BJ (cell line): ENCODE data around the gene HNRNPK. TPM values are rescaled to one million over a fixed set of nuclear protein-coding genes. Genes with fewer than 3 reads are reported as not detected.

Experiments
- CTCF ChIA-PET: fragments of 350-600 bp; formaldehyde crosslinking; extraction: SDS; loops from one replicate; lab custom pipeline; 2021; ENCODE audit warnings: antibody characterized with exemption, inconsistent platforms; lab: Yijun Ruan, JAX
- POLR2A ChIA-PET: fragments of 300-600 bp; sonication (Branson Sonifier 250); formaldehyde crosslinking; extraction: SDS; loops from one replicate; lab custom pipeline; 2021; ENCODE audit warnings: antibody characterized with exemption; lab: Charles Lee
- DNase-seq: peaks from one replicate; pipeline ENCODE4 v3.0.0-alpha.2; 2011; ENCODE audit warnings: low read depth
- H3K27me3 ChIP-seq: 2 replicates; pipeline ENCODE4 v1.6.0; 2011; ENCODE audit warnings: low read length; ENCODE audit not compliant: control insufficient read depth, insufficient read depth
- H3K36me3 ChIP-seq: 2 replicates; pipeline ENCODE4 v1.5.1; 2011; ENCODE audit warnings: low read length; ENCODE audit not compliant: control insufficient read depth, insufficient read depth
- H3K4me3 ChIP-seq: 2 replicates; pipeline ENCODE4 v1.5.1; 2011; ENCODE audit warnings: low read depth, mild to moderate bottlenecking, control low read depth, low read length
- CTCF ChIP-seq: IDR thresholded peaks from 2 replicates; pipeline ENCODE4 v1.5.1; 2011; ENCODE audit warnings: low read depth, mild to moderate bottlenecking, control low read depth, inconsistent platforms, low read length, moderate library complexity; ENCODE audit not compliant: insufficient read depth
- polyA plus RNA-seq: library from polyadenylated mRNA; depleted of rRNA; stranded (reverse); fragments of >200 nt; gene quantifications from 2 replicates; pipeline ENCODE4 v1.2.3, GENCODE V29; 2011

Gene HNRNPK
- polyA plus RNA-seq, 1 experiment: 343 TPM

DNA sequence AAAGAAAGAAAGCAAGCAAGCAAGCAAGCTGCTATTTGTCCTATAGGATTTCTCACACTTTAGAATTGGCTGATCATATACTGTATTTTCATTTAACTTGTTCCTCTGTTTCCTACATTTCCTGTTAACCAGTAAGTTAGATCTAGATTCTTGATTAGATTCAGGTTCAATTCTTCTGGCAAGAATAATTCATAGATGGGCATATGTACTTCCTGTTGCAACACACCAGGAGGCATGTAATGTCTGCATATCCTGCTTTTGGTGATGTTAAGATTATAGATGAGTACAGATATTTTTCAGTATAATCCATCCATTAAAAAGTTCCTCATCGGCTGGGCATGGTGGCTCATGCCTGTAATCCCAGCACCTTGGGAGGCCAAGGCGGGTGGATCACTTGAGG is 48.0 kb downstream of the HNRNPK start:
- ChIA-PET CTCF (no interaction called here), POLR2A (no interaction called here)
- Histone ChIP-seq H3K27me3 (no peaks in the 10 kb centered on the region), H3K36me3 (no peaks in the 10 kb centered on the region), H3K4me3 (no peak overlapping the region)
- no peak for DNase-seq
- no peak for TF ChIP-seq CTCF

DNA sequence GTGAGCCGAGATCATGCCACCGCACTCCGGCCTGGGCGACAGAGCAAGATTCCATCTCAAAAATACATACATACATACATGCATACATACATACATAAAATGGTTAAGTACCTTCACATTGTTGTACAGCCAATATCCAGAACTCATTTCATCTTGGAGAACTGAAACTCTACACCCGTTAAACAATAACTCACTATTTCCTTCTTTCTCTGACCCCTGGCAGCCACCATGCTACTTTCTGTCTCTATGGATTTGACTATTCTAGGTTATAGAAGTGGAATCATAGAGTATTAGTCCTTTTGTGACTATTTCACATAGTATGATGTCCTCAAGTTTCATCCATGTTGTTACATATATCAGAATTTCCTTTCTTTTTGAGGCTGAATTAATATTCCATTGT is 49.1 kb downstream of the HNRNPK start:
- Histone ChIP-seq H3K27me3 (no peaks in the 10 kb centered on the region), H3K36me3 (no peaks in the 10 kb centered on the region), H3K4me3 (no peak overlapping the region)
- CTCF ChIA-PET: interaction anchor here (0.9 kb wide), 1 partner anchor 385 kb away, joined by 3 read pairs; no protein-coding TSS in a partner anchor
- no peak for TF ChIP-seq CTCF
- DNase-seq: no peak
- POLR2A ChIA-PET: no interaction called here

DNA sequence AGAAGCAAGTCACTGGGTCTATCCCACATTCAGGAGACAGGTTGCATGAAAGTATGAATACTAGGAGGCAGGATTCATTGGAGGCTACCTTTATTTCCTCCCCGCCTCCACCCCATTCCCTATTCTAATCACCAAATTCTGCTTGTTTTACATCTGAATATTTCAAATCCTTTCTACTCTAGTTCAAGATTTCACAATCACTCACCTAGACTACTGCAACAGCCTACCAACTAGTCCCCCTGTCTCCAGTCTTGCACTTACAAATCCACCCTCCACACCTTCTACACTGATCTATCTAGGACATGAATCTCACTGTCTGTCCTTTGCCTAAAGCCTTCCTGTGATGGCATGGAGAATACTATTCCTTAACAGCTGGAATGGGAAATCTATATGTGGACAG is 52.4 kb downstream of the HNRNPK start:
- CTCF ChIA-PET: no interaction called here
- no peak for DNase-seq
- H3K36me3 ChIP-seq: no peaks in the 10 kb centered on the region
- H3K4me3 ChIP-seq: no peak overlapping the region
- POLR2A ChIA-PET: no interaction called here
- TF ChIP-seq CTCF: no peak
- no peaks in the 10 kb centered on the region for H3K27me3 ChIP-seq

DNA sequence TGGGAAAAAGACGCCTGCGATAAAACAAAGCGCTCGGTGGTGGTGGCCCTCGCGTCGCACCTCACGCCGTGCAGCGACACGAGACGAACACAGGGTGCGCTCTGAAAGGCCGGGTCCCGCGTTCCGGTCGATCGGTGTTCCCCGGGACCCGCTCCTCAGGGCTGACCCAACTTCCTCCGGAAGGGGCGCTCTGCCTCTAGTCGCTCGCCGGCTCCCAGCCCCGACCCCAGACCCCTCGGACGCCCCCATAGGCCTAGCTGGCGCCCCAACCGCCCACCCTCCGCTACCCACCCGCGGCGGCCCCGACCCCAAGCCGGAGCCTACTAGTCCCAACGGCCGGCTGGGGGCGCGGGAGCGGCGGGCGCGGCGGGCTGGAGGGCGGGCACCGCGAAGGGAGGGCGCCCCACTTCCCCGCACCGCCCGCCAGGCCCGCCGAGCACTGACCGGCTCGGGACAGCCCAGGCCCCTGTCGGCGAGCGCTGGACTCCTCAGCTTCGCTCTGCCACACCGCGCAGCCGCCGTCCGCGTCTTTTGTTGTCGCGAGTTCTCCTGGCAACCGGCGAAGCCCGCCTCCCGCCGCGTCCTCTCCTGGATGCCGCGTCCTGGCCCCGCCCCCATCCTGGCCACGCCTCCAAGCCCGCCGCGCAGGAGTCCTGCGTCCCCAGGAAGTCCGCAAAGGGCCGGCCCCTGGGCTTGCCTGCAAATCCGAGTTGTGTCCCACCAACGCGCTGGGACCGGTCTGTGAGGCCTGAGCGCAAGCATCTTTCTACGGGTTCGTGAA is 58.9 kb downstream of the HNRNPK start, which contains the start of gene KIF27:
TSS of gene KIF27 (minus strand) at position 506 of the 781 bp plus-strand sequence. CDS start 5,841 bp downstream, outside the sequence.
- no peaks in the 10 kb centered on the region for H3K36me3 ChIP-seq
- TF ChIP-seq CTCF: peak; percentile 40; the same call in 1 of the 2 replicates
- ChIA-PET POLR2A (interaction anchor here (0.7 to 1.2 kb wide), 2 partner anchors 36 to 56 kb away, joined by 5 to 7 read pairs; no protein-coding TSS in a partner anchor), CTCF (interaction anchor here (0.6 to 3.0 kb wide), 12 partner anchors 10 to 464 kb away, joined by 3 to 13 read pairs (median 3); no protein-coding TSS in a partner anchor)
- DNase-seq: peak; percentile 83
- H3K4me3 ChIP-seq: peak within 1 kb of the TSS; percentile 73
- no peaks in the 10 kb centered on the region for H3K27me3 ChIP-seq

DNA sequence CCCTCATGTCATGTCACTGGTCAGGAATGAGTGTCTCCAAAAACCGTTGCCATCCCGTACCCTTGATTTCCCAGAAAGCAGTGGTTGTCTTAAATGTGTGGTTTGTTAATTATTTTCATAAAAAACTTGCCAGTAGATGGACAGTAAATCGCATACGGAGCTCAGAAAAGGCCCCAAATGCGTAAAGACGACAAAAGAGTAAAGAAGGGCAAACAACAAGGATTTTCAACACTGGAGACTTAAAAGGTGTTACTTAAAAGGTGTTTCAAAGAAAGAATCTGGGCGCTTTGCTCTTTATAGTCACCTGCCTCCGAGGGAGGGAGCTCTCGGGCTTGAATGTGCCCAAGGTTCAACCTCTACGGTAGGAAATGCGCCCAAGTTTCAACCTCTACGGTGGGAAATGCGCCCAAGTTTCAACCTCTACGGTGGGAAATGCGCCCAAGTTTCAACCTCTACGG is 59.5 kb downstream of the HNRNPK start:
- Histone ChIP-seq H3K27me3 (no peaks in the 10 kb centered on the region), H3K36me3 (no peaks in the 10 kb centered on the region), H3K4me3 (peak overlapping the region; percentile 73)
- CTCF ChIA-PET: interaction anchor here (0.6 to 3.0 kb wide), 7 partner anchors 9 to 463 kb away, joined by 3 to 13 read pairs (median 3); no protein-coding TSS in a partner anchor
- POLR2A ChIA-PET: interaction anchor here (0.5 to 1.2 kb wide), 3 partner anchors 8 to 56 kb away, joined by 5 to 10 read pairs (median 7); no protein-coding TSS in a partner anchor
- peak; percentile 47; the same call in 1 of the 2 replicates for TF ChIP-seq CTCF
- no peak for DNase-seq
